Left ventricle myocardium inferior (tissue), 1 donor: ENCODE results near the gene NR1H2. TPM values are rescaled to one million over a fixed set of nuclear protein-coding genes. Genes with fewer than 3 reads are reported as not detected.

Source experiments
- DNase-seq: peaks from one replicate; pipeline ENCODE4 v3.0.0-alpha.2; 2020
- H3K27ac ChIP-seq: fragments of 200-600 bp; replicated peaks from 2 replicates; pipeline ENCODE4 v1.8.0; 2021
- H3K27me3 ChIP-seq: fragments of 200-600 bp; 2 replicates; pipeline ENCODE4 v1.8.0; 2021; ENCODE audit warnings: low read depth
- H3K36me3 ChIP-seq: fragments of 200-600 bp; 2 replicates; pipeline ENCODE4 v1.8.0; 2021
- H3K4me1 ChIP-seq: fragments of 200-600 bp; 2 replicates; pipeline ENCODE4 v1.8.0; 2021
- H3K4me3 ChIP-seq: fragments of 200-600 bp; 2 replicates; pipeline ENCODE4 v1.8.0; 2021; ENCODE audit warnings: mild to moderate bottlenecking, moderate library complexity
- H3K9me3 ChIP-seq: fragments of 200-600 bp; replicated peaks from 2 replicates; pipeline ENCODE4 v1.8.0; 2021
- CTCF ChIP-seq: fragments of 200-600 bp; IDR thresholded peaks from 2 replicates; pipeline ENCODE4 v1.8.0; 2021; ENCODE audit warnings: antibody characterized with exemption, mild to moderate bottlenecking, borderline replicate concordance
- intact Hi-C: fragments of 100-400 bp; cut with micrococcal nuclease; formaldehyde crosslinking; loops from one replicate; pipeline ENCODE4 v1.11.0; 2022
- long read RNA-seq: library from polyadenylated mRNA; unstranded; transcript quantifications from one replicate; pipeline ENCODE4 v2.0.0, GENCODE V29; 2021
- total RNA-seq: library from RNA; stranded (reverse); fragmentation: NEBNext Ultra II Directional; extraction: Animal tissue kit (Norgen Biotek cat#: 25700); gene quantifications from one replicate; pipeline ENCODE4 v1.2.1, GENCODE V29; 2021
- donor health status: DM: no; HTN: yes; CAD: no; lungs with severe emphysema.

Gene NR1H2
- total RNA-seq: 71.6 TPM
- long read RNA-seq, transcript NR1H2-202 (9 exons, 1,466 nt): minor isoform, 5 of 265 reads
- long read RNA-seq, transcript NR1H2-201 (10 exons, 1,998 nt): major isoform, 208 of 265 reads
- long read RNA-seq, partial matches to known transcripts: 22 of 265 reads
- long read RNA-seq, other reads (novel, unspliced or antisense): 29 of 265 reads

- intact Hi-C loops: no loop called here
- H3K27ac ChIP-seq: peak within 1 kb of the TSS; percentile 99
- peaks cover 64% of the 10 kb centered on the region for H3K4me1 ChIP-seq
- peak; percentile 94 for DNase-seq
- H3K27me3 ChIP-seq: no peaks in the 10 kb centered on the region
- peaks cover 40% of the 10 kb centered on the region for H3K36me3 ChIP-seq
- no peaks in the 10 kb centered on the region for H3K9me3 ChIP-seq
- no peak for TF ChIP-seq CTCF
- peak within 1 kb of the TSS; percentile 99 for H3K4me3 ChIP-seq
Measured at GRCh38 chr19:50376166-50377050, at the start of gene NR1H2. Gene NR1H2 (plus strand): TSS chr19:50376457. CDS start chr19:50377606, 1,149 bp downstream.

DNA sequence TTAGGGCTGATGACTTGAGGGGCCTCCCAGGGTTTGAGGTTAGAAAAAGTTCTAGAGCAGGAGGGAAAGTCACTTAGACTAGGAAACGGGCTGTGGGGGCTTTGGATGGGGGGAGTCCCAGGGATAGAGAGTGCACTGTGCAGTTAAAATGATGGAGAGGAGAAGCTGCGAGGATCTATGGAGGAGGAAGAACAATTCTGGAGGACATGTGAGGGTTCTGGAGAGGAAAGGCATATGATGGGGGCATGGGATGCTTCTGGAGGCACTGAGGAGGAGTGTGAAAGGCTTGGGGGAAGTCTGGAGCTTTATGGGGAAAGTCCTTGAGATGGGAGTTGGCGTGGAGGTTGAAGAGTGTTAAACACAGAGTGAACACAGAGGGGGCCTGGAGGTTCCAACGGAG, 49.2 kb upstream of the NR1H2 start:
- peaks cover 61% of the 10 kb centered on the region for H3K27me3 ChIP-seq
- H3K9me3 ChIP-seq: no peaks in the 10 kb centered on the region
- H3K27ac ChIP-seq: no peak overlapping the region
- H3K4me1 ChIP-seq: peaks cover 44% of the 10 kb centered on the region
- TF ChIP-seq CTCF: no peak
- intact Hi-C loops: no loop called here
- DNase-seq: no peak
- H3K36me3 ChIP-seq: no peaks in the 10 kb centered on the region
- H3K4me3 ChIP-seq: no peak overlapping the region

DNA sequence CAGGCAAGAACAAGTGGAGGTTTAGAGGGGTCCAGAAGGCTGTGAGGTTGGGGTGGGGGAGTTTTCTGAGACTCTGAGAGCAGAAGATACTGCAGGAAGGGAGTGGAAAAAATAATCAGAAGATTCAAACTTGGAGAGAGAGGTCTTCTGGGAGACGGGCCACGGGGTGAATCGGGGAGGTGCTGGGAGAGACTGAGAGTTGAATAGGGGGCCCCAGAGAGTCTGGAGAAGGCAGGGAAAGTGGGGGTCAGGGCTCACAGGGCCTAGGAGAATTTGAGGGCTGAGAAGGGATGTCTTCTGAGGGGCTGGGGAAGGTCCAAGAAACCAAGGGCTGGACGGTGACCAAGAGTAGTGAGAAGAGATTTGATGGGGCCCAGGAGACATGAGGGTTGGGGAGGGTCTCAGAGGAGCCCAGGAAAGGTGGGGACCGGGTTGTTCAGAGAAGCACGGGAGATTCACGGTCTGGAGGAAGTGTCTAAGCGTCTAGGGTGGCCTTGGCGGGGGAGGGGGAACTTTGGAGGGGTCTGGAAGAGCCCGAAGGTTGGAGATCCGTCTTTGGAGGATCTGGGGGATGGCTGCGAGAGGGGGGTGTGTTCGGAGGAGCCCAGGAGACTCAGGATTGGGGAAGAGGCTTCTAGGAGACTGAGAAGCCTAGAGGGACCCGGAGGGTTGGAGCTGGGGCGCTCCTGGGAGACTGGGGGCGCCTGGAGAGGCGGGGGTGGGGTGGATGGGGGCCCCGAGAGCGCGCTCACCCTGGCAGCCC, 48.6 kb upstream of the NR1H2 start:
- H3K27me3 ChIP-seq: peaks cover 67% of the 10 kb centered on the region
- DNase-seq: no peak
- TF ChIP-seq CTCF: no peak
- no peaks in the 10 kb centered on the region for H3K36me3 ChIP-seq
- peak overlapping the region; percentile 62 for H3K4me3 ChIP-seq
- no peak overlapping the region for H3K27ac ChIP-seq
- intact Hi-C loops: no loop called here
- peaks cover 48% of the 10 kb centered on the region for H3K4me1 ChIP-seq
- no peaks in the 10 kb centered on the region for H3K9me3 ChIP-seq

DNA sequence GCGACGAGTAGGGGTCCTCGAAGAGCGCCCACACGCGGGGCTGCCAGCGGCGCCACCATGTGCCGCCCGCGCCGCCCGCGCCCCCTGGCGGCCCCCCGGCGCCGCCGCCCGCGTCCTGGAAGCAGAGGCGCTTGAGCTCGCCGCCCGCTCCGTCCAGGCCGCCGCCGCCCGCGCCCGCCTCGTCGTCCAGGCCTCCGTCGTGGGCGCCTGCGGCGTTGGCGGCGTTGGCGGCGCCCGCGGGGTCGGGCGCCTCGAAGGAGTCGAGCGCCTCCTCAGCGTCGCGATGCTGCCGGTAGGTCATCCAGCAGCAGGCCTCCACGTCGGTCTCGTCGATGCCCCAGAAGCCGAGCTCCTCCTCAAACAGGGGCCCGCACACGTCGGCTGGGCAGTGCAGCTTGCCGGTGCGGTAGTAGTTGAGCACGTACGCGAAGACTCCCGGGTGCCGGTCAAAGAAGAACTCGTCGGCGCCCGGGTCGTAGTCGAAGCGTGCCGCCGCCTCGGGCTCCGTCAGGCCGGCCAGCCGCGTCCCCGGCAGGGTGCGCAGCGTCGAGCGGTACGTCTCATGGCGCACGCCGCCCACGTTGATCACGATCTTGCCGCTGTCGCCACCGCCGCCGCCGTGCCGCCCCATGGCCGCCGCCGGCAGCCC, 47.9 kb upstream of the NR1H2 start:
- Histone ChIP-seq H3K36me3 (no peaks in the 10 kb centered on the region), H3K27ac (peak overlapping the region; percentile 67), H3K27me3 (peaks cover 74% of the 10 kb centered on the region), H3K4me3 (peak overlapping the region; percentile 62), H3K4me1 (peaks cover 55% of the 10 kb centered on the region), H3K9me3 (no peaks in the 10 kb centered on the region)
- TF ChIP-seq CTCF: no peak
- no peak for DNase-seq
- intact Hi-C loops: no loop called here

DNA sequence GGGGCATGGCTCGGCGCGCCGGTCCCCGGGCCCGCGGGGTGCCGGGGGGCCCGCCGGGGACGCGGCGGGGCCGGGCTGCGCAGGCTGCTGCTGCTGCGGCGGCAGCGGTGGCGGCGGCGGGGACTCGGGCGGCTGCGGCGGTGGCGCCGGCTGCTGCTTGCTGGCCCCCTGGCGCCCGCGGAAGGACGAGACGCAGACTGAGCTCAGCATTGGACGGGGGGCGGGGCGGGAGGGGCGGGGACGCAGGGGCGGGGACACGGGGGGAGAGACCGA, 47.4 kb upstream of the NR1H2 start:
- no peak for TF ChIP-seq CTCF
- Histone ChIP-seq H3K9me3 (no peaks in the 10 kb centered on the region), H3K4me3 (peak overlapping the region; percentile 62), H3K36me3 (no peaks in the 10 kb centered on the region), H3K4me1 (peaks cover 59% of the 10 kb centered on the region), H3K27ac (no peak overlapping the region), H3K27me3 (peaks cover 79% of the 10 kb centered on the region)
- intact Hi-C loops: no loop called here
- DNase-seq: no peak
